ENCODE results near the gene MYO1F. TPM values are rescaled to one million over a fixed set of nuclear protein-coding genes. Genes with fewer than 3 reads are reported as not detected.

Gene MYO1F
- total RNA-seq, 1 donor from 2014 or later: 0.10 TPM

GRCh38 chr19:8609279-8610040 is 32.2 kb upstream of the MYO1F start:
- no peak for TF ChIP-seq CTCF (IDR thresholded peaks at IDR 0.05; ENCODE audit: partially characterized antibody, unreplicated experiment)
- H3K27me3 Mint-ChIP-seq (ENCODE audit: unreplicated experiment): peaks cover 13% of the 10 kb centered on the region
- peak overlapping the region; percentile 98 for H3K4me3 Mint-ChIP-seq (ENCODE audit: unreplicated experiment)

DNA sequence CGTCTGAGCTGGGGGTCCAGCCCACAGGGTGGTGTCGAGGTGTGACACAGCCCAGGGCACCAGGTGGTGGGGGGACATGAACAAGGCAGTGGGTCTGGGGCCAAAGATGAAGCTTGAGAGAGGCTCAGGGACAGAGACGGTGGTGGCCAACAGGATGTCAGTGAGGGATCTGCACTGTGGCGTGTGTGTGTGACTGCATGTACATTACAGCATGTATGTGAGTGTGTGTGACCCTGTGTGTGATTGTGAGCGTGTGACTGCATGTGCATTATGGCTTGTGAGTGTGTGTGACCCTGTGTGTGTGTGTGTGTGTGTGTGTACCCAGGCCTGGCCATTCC is 31.7 kb upstream of the MYO1F start:
- peaks cover 9% of the 10 kb centered on the region for H3K4me1 Mint-ChIP-seq (ENCODE audit: low read depth, unreplicated experiment)
- H3K36me3 Mint-ChIP-seq (ENCODE audit: unreplicated experiment): peaks cover 6% of the 10 kb centered on the region
- peak overlapping the region; percentile 93 for H3K4me3 Mint-ChIP-seq (ENCODE audit: unreplicated experiment)
- no peak for TF ChIP-seq CTCF (IDR thresholded peaks at IDR 0.05; ENCODE audit: partially characterized antibody, unreplicated experiment)
- peak overlapping the region; percentile 86 for H3K27ac Mint-ChIP-seq (ENCODE audit: unreplicated experiment)
- DNase-seq: no peak
- peaks cover 13% of the 10 kb centered on the region for H3K27me3 Mint-ChIP-seq (ENCODE audit: unreplicated experiment)
- H3K9me3 Mint-ChIP-seq (ENCODE audit: unreplicated experiment): peaks cover 22% of the 10 kb centered on the region

More at GRCh38 chr19:8609279-8610040, 32.2 kb upstream of the MYO1F start:
- peaks cover 6% of the 10 kb centered on the region for H3K36me3 Mint-ChIP-seq (ENCODE audit: unreplicated experiment)
- H3K9me3 Mint-ChIP-seq (ENCODE audit: unreplicated experiment): peaks cover 22% of the 10 kb centered on the region
- H3K27ac Mint-ChIP-seq (ENCODE audit: unreplicated experiment): peak overlapping the region; percentile 98
- H3K4me1 Mint-ChIP-seq (ENCODE audit: low read depth, unreplicated experiment): peaks cover 9% of the 10 kb centered on the region
- DNase-seq: peak; percentile 81

GRCh38 chr19:8607386-8607785 is 30.1 kb upstream of the MYO1F start:
- H3K27ac Mint-ChIP-seq (ENCODE audit: unreplicated experiment): no peak overlapping the region
- no peak overlapping the region for H3K4me3 Mint-ChIP-seq (ENCODE audit: unreplicated experiment)
- H3K36me3 Mint-ChIP-seq (ENCODE audit: unreplicated experiment): peaks cover 12% of the 10 kb centered on the region
- DNase-seq: no peak
- no peak for TF ChIP-seq CTCF (IDR thresholded peaks at IDR 0.05; ENCODE audit: partially characterized antibody, unreplicated experiment)
- peaks cover 16% of the 10 kb centered on the region for H3K9me3 Mint-ChIP-seq (ENCODE audit: unreplicated experiment)
- H3K4me1 Mint-ChIP-seq (ENCODE audit: low read depth, unreplicated experiment): peaks cover 9% of the 10 kb centered on the region
- peaks cover 13% of the 10 kb centered on the region for H3K27me3 Mint-ChIP-seq (ENCODE audit: unreplicated experiment)

GRCh38 chr19:8605514-8605913 is 28.3 kb upstream of the MYO1F start:
- H3K9me3 Mint-ChIP-seq (ENCODE audit: unreplicated experiment): peaks cover 13% of the 10 kb centered on the region
- no peak for TF ChIP-seq CTCF (IDR thresholded peaks at IDR 0.05; ENCODE audit: partially characterized antibody, unreplicated experiment)
- peaks cover 13% of the 10 kb centered on the region for H3K27me3 Mint-ChIP-seq (ENCODE audit: unreplicated experiment)
- H3K36me3 Mint-ChIP-seq (ENCODE audit: unreplicated experiment): peaks cover 12% of the 10 kb centered on the region
- DNase-seq: no peak
- H3K27ac Mint-ChIP-seq (ENCODE audit: unreplicated experiment): no peak overlapping the region
- peaks cover 9% of the 10 kb centered on the region for H3K4me1 Mint-ChIP-seq (ENCODE audit: low read depth, unreplicated experiment)
- no peak overlapping the region for H3K4me3 Mint-ChIP-seq (ENCODE audit: unreplicated experiment)

DNA sequence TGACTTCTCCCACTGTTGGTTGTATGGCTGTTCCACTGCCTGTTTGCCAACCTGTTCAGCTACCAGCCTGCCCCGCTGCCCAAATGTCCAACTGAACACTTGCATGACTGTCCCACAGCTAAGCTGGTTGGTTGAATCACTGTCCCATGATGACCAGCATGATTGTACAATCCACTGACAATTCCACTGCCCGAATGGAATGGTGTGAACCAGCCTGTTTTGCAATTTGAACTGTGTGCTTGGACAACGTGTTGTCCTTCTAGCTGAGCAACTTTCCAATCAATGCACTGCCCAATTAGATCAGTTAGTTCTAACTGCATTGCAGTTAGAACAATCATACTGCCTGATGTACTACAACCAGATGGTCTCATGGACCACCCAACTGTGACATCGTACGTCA is 24.6 kb upstream of the MYO1F start:
- Mint-ChIP-seq H3K4me1 (ENCODE audit: low read depth, unreplicated experiment) (no peaks in the 10 kb centered on the region), H3K4me3 (ENCODE audit: unreplicated experiment) (no peak overlapping the region), H3K27ac (ENCODE audit: unreplicated experiment) (peak overlapping the region; percentile 46), H3K36me3 (ENCODE audit: unreplicated experiment) (peaks cover 5% of the 10 kb centered on the region), H3K27me3 (ENCODE audit: unreplicated experiment) (peaks cover 3% of the 10 kb centered on the region), H3K9me3 (ENCODE audit: unreplicated experiment) (peaks cover 6% of the 10 kb centered on the region)
- DNase-seq: no peak
- no peak for TF ChIP-seq CTCF (IDR thresholded peaks at IDR 0.05; ENCODE audit: partially characterized antibody, unreplicated experiment)
